ENCODE measurements around the gene PIK3R1.

Gene PIK3R1

GRCh38 chr5:68314465-68314864 is 98.9 kb downstream of the PIK3R1 start:
- no peaks in the 10 kb centered on the region for H3K27me3 ChIP-seq (ENCODE audit: control insufficient read depth, low read length)

GRCh38 chr5:68315679-68316271 is 100.2 kb downstream of the PIK3R1 start:
- Histone ChIP-seq H3K27ac (ENCODE audit: low read depth, low read length) (no peak overlapping the region), H4K20me1 (ENCODE audit: control insufficient read depth, insufficient read depth, low read depth, low read length) (no peaks in the 10 kb centered on the region), H3K4me1 (ENCODE audit: control insufficient read depth, low read length) (no peaks in the 10 kb centered on the region), H3K9me2 (replicated peaks; ENCODE audit: control insufficient read depth, low read length) (no peaks in the 10 kb centered on the region), H3K4me2 (ENCODE audit: low read length) (no peak overlapping the region), H3K79me2 (ENCODE audit: control insufficient read depth, low read length) (no peaks in the 10 kb centered on the region), H3K4me3 (ENCODE audit: low read length) (no peak overlapping the region), H3K9me3 (ENCODE audit: control insufficient read depth, insufficient read depth, low read length) (no peaks in the 10 kb centered on the region), H3F3A (ENCODE audit: control insufficient read depth, insufficient read depth) (no peaks in the 10 kb centered on the region), H3K36me3 (ENCODE audit: control insufficient read depth, low read length) (no peaks in the 10 kb centered on the region), H3K27me3 (ENCODE audit: control insufficient read depth, low read length) (0 out of 2 replicates have a peak, but pooled peaks cover 2% of the 10 kb centered on the region)
- no peak for TF ChIP-seq EZH2phosphoT487 (IDR thresholded peaks at IDR 0.05; ENCODE audit: borderline replicate concordance, low read length)
- TF ChIP-seq CTCF (IDR thresholded peaks at IDR 0.05; ENCODE audit: low read depth, low read length, poor library complexity, severe bottlenecking) = no peak

More at GRCh38 chr5:68314465-68314864, 98.9 kb downstream of the PIK3R1 start:
- Histone ChIP-seq H3K79me2 (ENCODE audit: control insufficient read depth, low read length) (no peaks in the 10 kb centered on the region), H3K9me2 (replicated peaks; ENCODE audit: control insufficient read depth, low read length) (no peaks in the 10 kb centered on the region), H3K9me3 (ENCODE audit: control insufficient read depth, insufficient read depth, low read length) (no peaks in the 10 kb centered on the region), H3K4me2 (ENCODE audit: low read length) (no peak overlapping the region), H3K4me1 (ENCODE audit: control insufficient read depth, low read length) (no peaks in the 10 kb centered on the region), H3F3A (ENCODE audit: control insufficient read depth, insufficient read depth) (no peaks in the 10 kb centered on the region), H3K4me3 (ENCODE audit: low read length) (no peak overlapping the region), H3K27ac (ENCODE audit: low read depth, low read length) (no peak overlapping the region), H3K36me3 (ENCODE audit: control insufficient read depth, low read length) (no peaks in the 10 kb centered on the region), H4K20me1 (ENCODE audit: control insufficient read depth, insufficient read depth, low read depth, low read length) (no peaks in the 10 kb centered on the region)
- no peak for TF ChIP-seq CTCF (IDR thresholded peaks at IDR 0.05; ENCODE audit: low read depth, low read length, poor library complexity, severe bottlenecking)
- no peak for TF ChIP-seq EZH2phosphoT487 (IDR thresholded peaks at IDR 0.05; ENCODE audit: borderline replicate concordance, low read length)

GRCh38 chr5:68316469-68316868 is 100.9 kb downstream of the PIK3R1 start:
- H3K4me3 ChIP-seq (ENCODE audit: low read length) = no peak overlapping the region
- 0 out of 2 replicates have a peak, but pooled peaks cover 2% of the 10 kb centered on the region for H3K27me3 ChIP-seq (ENCODE audit: control insufficient read depth, low read length)
- no peaks in the 10 kb centered on the region for H4K20me1 ChIP-seq (ENCODE audit: control insufficient read depth, insufficient read depth, low read depth, low read length)
- no peaks in the 10 kb centered on the region for H3F3A ChIP-seq (ENCODE audit: control insufficient read depth, insufficient read depth)
- TF ChIP-seq CTCF (IDR thresholded peaks at IDR 0.05; ENCODE audit: low read depth, low read length, poor library complexity, severe bottlenecking) (no peak), EZH2phosphoT487 (IDR thresholded peaks at IDR 0.05; ENCODE audit: borderline replicate concordance, low read length) (no peak)
- no peaks in the 10 kb centered on the region for H3K9me3 ChIP-seq (ENCODE audit: control insufficient read depth, insufficient read depth, low read length)
- no peaks in the 10 kb centered on the region for H3K4me1 ChIP-seq (ENCODE audit: control insufficient read depth, low read length)
- H3K36me3 ChIP-seq (ENCODE audit: control insufficient read depth, low read length) = no peaks in the 10 kb centered on the region
- H3K4me2 ChIP-seq (ENCODE audit: low read length) = no peak overlapping the region
- no peak overlapping the region for H3K27ac ChIP-seq (ENCODE audit: low read depth, low read length)
- H3K79me2 ChIP-seq (ENCODE audit: control insufficient read depth, low read length) = no peaks in the 10 kb centered on the region
- H3K9me2 ChIP-seq (replicated peaks; ENCODE audit: control insufficient read depth, low read length) = no peaks in the 10 kb centered on the region
